ENCODE results near the gene MAFG.

Gene MAFG

DNA sequence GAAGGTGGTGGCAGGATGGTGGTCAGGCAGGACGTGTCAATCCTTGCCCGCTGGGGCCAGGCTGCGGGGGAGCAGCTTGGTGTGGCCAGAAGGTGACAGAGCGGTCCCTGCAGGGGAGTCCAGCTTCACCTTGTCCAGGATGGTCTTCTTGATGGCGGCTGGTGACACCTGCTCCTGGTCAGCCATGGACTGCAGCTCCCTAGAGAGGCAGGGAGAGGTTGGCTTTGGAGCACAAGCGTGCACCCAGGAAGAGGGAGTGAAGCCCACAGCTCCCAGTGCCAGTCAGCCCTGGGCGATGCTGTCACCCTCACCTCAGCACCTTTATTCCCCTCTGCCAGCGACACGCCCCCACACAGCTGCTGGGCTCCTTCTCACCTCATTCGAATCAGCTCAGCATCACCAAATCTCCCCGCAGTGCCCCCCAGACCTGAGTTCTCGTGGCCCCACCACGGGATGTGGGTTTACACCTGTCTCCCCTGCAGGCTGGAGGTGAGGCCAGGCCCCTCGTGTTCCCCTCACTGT lies 5.7 kb upstream of the MAFG start:
- Histone ChIP-seq H3K27ac (ENCODE audit: low read depth, low read length) (no peak overlapping the region), H4K91ac (ENCODE audit: low read depth, low read length) (no peak overlapping the region), H3K4ac (ENCODE audit: low read depth, low read length) (no peak overlapping the region), H3K4me2 (ENCODE audit: low read length) (no peak overlapping the region), H3K4me3 (ENCODE audit: low read depth, low read length) (no peak overlapping the region), H3K9me3 (ENCODE audit: insufficient read depth, low read depth, low read length) (no peaks in the 10 kb centered on the region), H3K18ac (ENCODE audit: low read length) (no peak overlapping the region), H3K23ac (ENCODE audit: low read length) (no peak overlapping the region), H2BK12ac (ENCODE audit: low read length) (no peak overlapping the region), H3K27me3 (ENCODE audit: insufficient read depth, low read length) (no peaks in the 10 kb centered on the region), H3K36me3 (ENCODE audit: control insufficient read depth in 1 of 2, insufficient read depth in 2 of 2, low read length in 2 of 2) (peaks cover 4 to 10% of the 10 kb centered on the region in 2 experiments), H3K79me2 (ENCODE audit: control insufficient read depth, insufficient read depth, low read length, poor library complexity) (peaks cover 4% of the 10 kb centered on the region), H3K4me1 (ENCODE audit: control insufficient read depth in 1 of 2, insufficient read depth in 2 of 2, low read length in 2 of 2) (peaks cover 11 to 15% of the 10 kb centered on the region in 2 experiments), H3K14ac (ENCODE audit: low read length) (no peak overlapping the region), H3K79me1 (ENCODE audit: low read length) (peaks cover 11% of the 10 kb centered on the region), H2BK5ac (ENCODE audit: low read depth, low read length, poor library complexity) (no peak overlapping the region), H2AFZ (ENCODE audit: insufficient read depth, low read length, poor library complexity) (no peak overlapping the region), H4K8ac (ENCODE audit: low read depth, low read length) (no peak overlapping the region), H3K9ac (ENCODE audit: low read length) (no peak overlapping the region), H2AK5ac (ENCODE audit: low read length) (no peak overlapping the region), H4K12ac (ENCODE audit: low read depth, low read length) (no peak overlapping the region), H2BK120ac (ENCODE audit: insufficient read depth, low read length, poor library complexity) (no peak overlapping the region)
- no CpG with 5 or more reads among the region's 14 CpGs for WGBS (ENCODE audit: extremely low coverage, insufficient coverage, insufficient read length)
- no peak for DNase-seq

DNA sequence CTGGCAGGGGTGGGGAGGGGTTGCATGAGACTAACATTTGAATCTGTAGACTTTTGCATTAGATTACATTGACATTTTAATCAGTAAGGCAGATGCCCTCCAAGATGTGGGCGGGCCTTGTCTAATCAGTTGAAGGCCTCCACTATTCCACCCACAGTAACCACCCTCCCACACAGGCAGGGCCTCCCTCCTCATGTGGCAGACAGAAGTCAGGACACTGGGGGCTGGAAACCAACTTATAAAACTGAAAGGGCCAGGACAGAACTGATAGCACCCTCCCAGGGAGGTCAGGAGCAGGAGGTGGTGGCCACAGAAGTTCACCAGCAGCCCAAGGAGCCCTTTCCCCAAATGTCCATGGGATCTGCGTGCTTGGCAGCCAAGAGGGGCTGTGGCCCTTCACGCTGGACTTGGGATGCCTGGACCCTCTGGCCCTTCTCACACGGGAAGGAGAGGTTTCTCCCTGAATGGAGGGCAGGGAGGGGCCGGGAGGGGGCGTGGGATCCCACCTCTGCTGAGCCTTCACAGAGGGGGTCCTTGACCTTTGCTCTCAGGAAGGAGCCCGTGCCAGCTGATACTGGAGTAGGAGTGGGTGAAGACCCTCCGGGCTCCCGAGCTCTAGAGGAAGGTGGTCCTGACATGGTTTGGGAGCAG lies 4.9 kb upstream of the MAFG start:
- no peak overlapping the region for H3K14ac ChIP-seq (ENCODE audit: low read length)
- no peak overlapping the region for H3K18ac ChIP-seq (ENCODE audit: low read length)
- no peak overlapping the region for H2AK5ac ChIP-seq (ENCODE audit: low read length)
- no peak overlapping the region for H2BK5ac ChIP-seq (ENCODE audit: low read depth, low read length, poor library complexity)
- peaks cover 13 to 20% of the 10 kb centered on the region in 2 experiments for H3K4me1 ChIP-seq (ENCODE audit: control insufficient read depth in 1 of 2, insufficient read depth in 2 of 2, low read length in 2 of 2)
- H3K79me1 ChIP-seq (ENCODE audit: low read length), result peaks cover 15% of the 10 kb centered on the region
- H2AFZ ChIP-seq (ENCODE audit: insufficient read depth, low read length, poor library complexity), result no peak overlapping the region
- H3K4me3 ChIP-seq (ENCODE audit: low read depth, low read length), result no peak overlapping the region
- WGBS (ENCODE audit: extremely low coverage, insufficient coverage, insufficient read length), result no CpG with 5 or more reads among the region's 9 CpGs
- H3K9ac ChIP-seq (ENCODE audit: low read length), result no peak overlapping the region
- H3K79me2 ChIP-seq (ENCODE audit: control insufficient read depth, insufficient read depth, low read length, poor library complexity), result peaks cover 9% of the 10 kb centered on the region
- no peak overlapping the region for H2BK120ac ChIP-seq (ENCODE audit: insufficient read depth, low read length, poor library complexity)
- H3K27ac ChIP-seq (ENCODE audit: low read depth, low read length), result no peak overlapping the region
- H3K4me2 ChIP-seq (ENCODE audit: low read length), result no peak overlapping the region
- DNase-seq, result no peak
- H3K9me3 ChIP-seq (ENCODE audit: insufficient read depth, low read depth, low read length), result no peaks in the 10 kb centered on the region
- H3K4ac ChIP-seq (ENCODE audit: low read depth, low read length), result no peak overlapping the region
- H3K36me3 ChIP-seq (ENCODE audit: control insufficient read depth in 1 of 2, insufficient read depth in 2 of 2, low read length in 2 of 2), result peaks cover 4 to 10% of the 10 kb centered on the region in 2 experiments
- H2BK12ac ChIP-seq (ENCODE audit: low read length), result no peak overlapping the region
- H3K23ac ChIP-seq (ENCODE audit: low read length), result no peak overlapping the region
- H3K27me3 ChIP-seq (ENCODE audit: insufficient read depth, low read length), result no peaks in the 10 kb centered on the region
- no peak overlapping the region for H4K8ac ChIP-seq (ENCODE audit: low read depth, low read length)
- no peak overlapping the region for H4K12ac ChIP-seq (ENCODE audit: low read depth, low read length)
- H4K91ac ChIP-seq (ENCODE audit: low read depth, low read length), result no peak overlapping the region

DNA sequence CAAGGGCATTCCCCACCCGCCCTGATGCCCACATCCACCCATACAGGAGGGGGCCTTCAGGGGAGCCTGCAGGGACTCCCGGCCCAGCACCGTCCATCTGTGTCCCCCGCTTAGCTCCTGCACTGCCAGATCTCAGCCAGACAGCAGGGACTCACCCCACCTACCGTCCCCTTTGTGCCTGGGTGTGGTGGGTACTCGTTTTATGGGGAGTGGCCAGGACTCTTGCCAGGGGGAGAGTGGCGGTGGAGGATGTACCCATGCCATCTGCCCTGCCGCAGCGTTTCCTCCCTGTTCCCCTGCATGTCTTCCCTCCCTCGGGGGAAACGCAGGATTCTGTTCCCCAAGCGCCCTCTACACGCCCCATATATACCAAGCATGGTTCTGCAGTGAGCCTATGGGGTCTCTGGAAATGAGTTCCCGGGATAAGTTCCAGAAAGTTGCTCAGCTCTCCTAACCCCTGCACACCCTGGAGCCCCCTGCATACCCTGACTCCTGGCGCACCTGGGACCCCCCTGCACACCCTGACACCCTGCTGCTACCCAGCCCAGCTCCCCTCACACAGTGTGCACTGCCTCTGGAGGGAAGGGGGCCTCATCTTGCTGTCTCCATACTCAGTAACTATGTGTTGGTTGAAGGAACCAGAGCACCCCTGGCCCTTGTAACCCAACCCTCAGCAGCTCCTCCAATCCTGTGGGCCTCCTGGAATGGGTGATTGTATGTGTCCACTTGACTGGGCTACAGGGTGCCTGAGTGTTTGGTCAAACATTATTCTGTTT lies 4.2 kb upstream of the MAFG start:
- Histone ChIP-seq H4K91ac (ENCODE audit: low read depth, low read length) (no peak overlapping the region), H3K36me3 (ENCODE audit: control insufficient read depth in 1 of 2, insufficient read depth in 2 of 2, low read length in 2 of 2) (peaks cover 4 to 10% of the 10 kb centered on the region in 2 experiments), H3K9ac (ENCODE audit: low read length) (no peak overlapping the region), H2AFZ (ENCODE audit: insufficient read depth, low read length, poor library complexity) (no peak overlapping the region), H4K12ac (ENCODE audit: low read depth, low read length) (no peak overlapping the region), H3K14ac (ENCODE audit: low read length) (no peak overlapping the region), H2BK120ac (ENCODE audit: insufficient read depth, low read length, poor library complexity) (no peak overlapping the region), H3K4ac (ENCODE audit: low read depth, low read length) (no peak overlapping the region), H3K27ac (ENCODE audit: low read depth, low read length) (no peak overlapping the region), H3K79me1 (ENCODE audit: low read length) (peaks cover 14% of the 10 kb centered on the region), H2AK5ac (ENCODE audit: low read length) (no peak overlapping the region), H3K9me3 (ENCODE audit: insufficient read depth, low read depth, low read length) (no peaks in the 10 kb centered on the region), H3K23ac (ENCODE audit: low read length) (no peak overlapping the region), H3K4me1 (ENCODE audit: control insufficient read depth in 1 of 2, insufficient read depth in 2 of 2, low read length in 2 of 2) (peaks cover 10 to 18% of the 10 kb centered on the region in 2 experiments), H3K4me3 (ENCODE audit: low read depth, low read length) (no peak overlapping the region), H3K27me3 (ENCODE audit: insufficient read depth, low read length) (no peaks in the 10 kb centered on the region), H3K18ac (ENCODE audit: low read length) (no peak overlapping the region), H3K79me2 (ENCODE audit: control insufficient read depth, insufficient read depth, low read length, poor library complexity) (peaks cover 11% of the 10 kb centered on the region), H2BK5ac (ENCODE audit: low read depth, low read length, poor library complexity) (no peak overlapping the region), H4K8ac (ENCODE audit: low read depth, low read length) (no peak overlapping the region), H2BK12ac (ENCODE audit: low read length) (no peak overlapping the region), H3K4me2 (ENCODE audit: low read length) (no peak overlapping the region)
- no CpG with 5 or more reads among the region's 15 CpGs for WGBS (ENCODE audit: extremely low coverage, insufficient coverage, insufficient read length)
- no peak for DNase-seq

DNA sequence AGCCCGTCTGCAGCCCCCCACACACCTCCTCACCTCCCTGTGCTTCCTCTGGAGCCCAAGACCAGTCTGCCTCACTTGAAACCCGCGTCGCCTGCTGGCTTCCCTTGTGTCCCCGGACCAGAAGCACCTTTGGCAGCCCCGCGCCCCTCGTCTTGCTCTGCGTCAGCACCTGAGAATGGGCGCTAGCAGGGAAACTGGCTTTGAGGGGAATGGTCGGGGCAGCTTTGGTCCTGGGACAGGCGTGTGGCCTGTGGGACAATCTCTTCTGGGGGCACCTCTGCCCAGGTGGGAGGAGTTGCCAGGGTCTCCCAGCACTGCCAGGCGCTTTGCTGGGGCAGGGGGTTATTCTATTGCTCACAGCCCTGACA lies 3.6 kb upstream of the MAFG start:
- Histone ChIP-seq H3K23ac (ENCODE audit: low read length) (no peak overlapping the region), H3K9me3 (ENCODE audit: insufficient read depth, low read depth, low read length) (no peaks in the 10 kb centered on the region), H3K4ac (ENCODE audit: low read depth, low read length) (no peak overlapping the region), H3K9ac (ENCODE audit: low read length) (no peak overlapping the region), H3K14ac (ENCODE audit: low read length) (no peak overlapping the region), H4K12ac (ENCODE audit: low read depth, low read length) (no peak overlapping the region), H3K4me2 (ENCODE audit: low read length) (no peak overlapping the region), H3K79me2 (ENCODE audit: control insufficient read depth, insufficient read depth, low read length, poor library complexity) (peaks cover 12% of the 10 kb centered on the region), H3K18ac (ENCODE audit: low read length) (no peak overlapping the region), H3K79me1 (ENCODE audit: low read length) (peaks cover 17% of the 10 kb centered on the region), H2BK120ac (ENCODE audit: insufficient read depth, low read length, poor library complexity) (no peak overlapping the region), H2BK5ac (ENCODE audit: low read depth, low read length, poor library complexity) (no peak overlapping the region), H2AFZ (ENCODE audit: insufficient read depth, low read length, poor library complexity) (no peak overlapping the region), H3K4me1 (ENCODE audit: control insufficient read depth in 1 of 2, insufficient read depth in 2 of 2, low read length in 2 of 2) (peaks cover 9 to 15% of the 10 kb centered on the region in 2 experiments), H3K27me3 (ENCODE audit: insufficient read depth, low read length) (no peaks in the 10 kb centered on the region), H3K4me3 (ENCODE audit: low read depth, low read length) (no peak overlapping the region), H4K91ac (ENCODE audit: low read depth, low read length) (no peak overlapping the region), H3K27ac (ENCODE audit: low read depth, low read length) (no peak overlapping the region), H4K8ac (ENCODE audit: low read depth, low read length) (no peak overlapping the region), H2AK5ac (ENCODE audit: low read length) (no peak overlapping the region), H3K36me3 (ENCODE audit: control insufficient read depth in 1 of 2, insufficient read depth in 2 of 2, low read length in 2 of 2) (peaks cover 4 to 10% of the 10 kb centered on the region in 2 experiments), H2BK12ac (ENCODE audit: low read length) (no peak overlapping the region)
- DNase-seq, result no peak
- no CpG with 5 or more reads among the region's 13 CpGs for WGBS (ENCODE audit: extremely low coverage, insufficient coverage, insufficient read length)
